Activated CD4-positive, alpha-beta T cell treated with anti-CD3 and anti-CD28 coated beads, Interleukin-2, amount 50 U/mL, for 1 hour (primary cell): ENCODE results near the gene TDRKH.

Experiments
- DNase-seq: peaks from one replicate; pipeline ENCODE4 v3.0.0-alpha.2; 2020

Gene TDRKH

GRCh38 chr1:151820940-151821339 lies 30.6 kb upstream of the TDRKH start:
- no peak for DNase-seq

DNA sequence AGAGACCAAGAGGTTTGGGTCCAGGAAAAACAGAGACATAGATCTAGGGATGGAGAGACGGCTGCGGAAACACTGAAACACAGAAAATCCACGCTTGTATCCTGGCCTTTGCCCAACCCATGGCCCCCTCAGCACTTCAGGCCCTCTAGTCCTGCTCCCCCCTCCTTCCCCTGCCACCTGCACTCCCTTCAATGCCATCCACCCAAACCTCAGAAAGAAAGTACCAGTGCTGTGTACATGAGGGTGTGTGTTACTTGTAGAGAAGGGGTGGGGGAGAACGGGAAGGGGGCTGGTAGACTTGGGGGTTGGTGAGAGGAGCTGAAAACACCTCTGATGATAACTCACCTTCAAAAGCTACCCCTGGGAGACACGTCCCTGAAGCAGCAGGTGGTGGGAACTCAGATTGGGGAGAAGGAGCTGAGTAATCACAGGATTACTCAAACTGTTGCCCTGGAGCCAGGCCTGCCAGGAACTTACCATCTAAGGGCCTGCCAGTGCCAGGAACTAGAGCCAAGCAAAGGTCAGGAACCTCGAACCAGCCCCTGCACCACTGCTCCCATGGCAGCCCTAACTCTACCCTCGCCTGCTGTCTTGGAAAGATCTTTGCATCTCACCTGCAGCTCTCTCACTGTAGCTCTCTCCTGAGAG lies 29.8 kb upstream of the TDRKH start:
- no peak for DNase-seq

DNA sequence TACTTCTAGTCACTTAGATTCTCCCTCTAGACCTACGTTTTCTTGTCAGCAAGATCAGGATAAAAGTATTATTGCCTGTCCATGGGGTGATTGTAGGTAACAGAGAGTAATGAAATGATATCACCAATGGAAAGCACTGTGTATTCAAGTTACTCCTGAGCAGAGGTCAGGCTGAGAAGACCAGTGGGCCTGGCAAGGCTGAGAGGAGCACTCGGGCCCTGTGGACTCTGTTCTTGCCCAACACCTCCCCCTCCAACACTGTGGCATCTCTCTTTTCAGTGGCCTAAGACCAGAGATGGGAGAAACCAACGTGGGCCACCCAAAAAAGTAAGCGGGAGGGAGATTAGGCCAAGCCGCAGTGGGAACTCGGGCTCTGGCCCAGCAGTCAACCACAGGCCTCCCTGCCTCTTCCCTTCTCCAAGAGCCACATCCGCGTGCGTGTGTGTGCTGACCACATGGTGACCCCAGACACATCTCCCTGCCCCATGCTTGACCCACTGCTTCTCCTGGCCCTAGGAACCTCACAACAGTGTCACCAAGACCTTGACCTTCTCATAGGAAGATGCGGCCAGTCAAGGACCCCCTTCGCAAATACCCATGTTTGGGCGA lies 29.0 kb upstream of the TDRKH start:
- no peak for DNase-seq

DNA sequence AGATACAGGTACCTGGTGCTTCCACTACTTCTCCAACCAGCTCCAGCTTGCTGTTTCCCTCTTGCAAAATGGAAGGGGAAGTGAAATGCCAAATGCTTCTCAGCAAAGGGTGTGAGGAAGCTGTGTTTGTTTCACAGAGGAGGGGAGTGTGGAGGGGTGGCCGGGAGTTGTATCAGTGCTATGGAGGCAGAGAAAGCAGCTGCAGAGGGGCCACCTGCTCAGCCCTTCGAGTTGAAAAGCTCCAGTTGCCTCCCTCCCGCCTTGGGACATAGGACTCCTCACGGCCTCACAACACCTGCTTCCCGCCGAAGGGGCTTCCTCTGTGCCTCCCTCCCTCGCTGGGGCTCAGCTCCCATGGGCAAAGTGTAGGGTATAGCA lies 27.0 kb upstream of the TDRKH start:
- DNase-seq = no peak

GRCh38 chr1:151816548-151817352 lies 26.4 kb upstream of the TDRKH start:
- DNase-seq = no peak

DNA sequence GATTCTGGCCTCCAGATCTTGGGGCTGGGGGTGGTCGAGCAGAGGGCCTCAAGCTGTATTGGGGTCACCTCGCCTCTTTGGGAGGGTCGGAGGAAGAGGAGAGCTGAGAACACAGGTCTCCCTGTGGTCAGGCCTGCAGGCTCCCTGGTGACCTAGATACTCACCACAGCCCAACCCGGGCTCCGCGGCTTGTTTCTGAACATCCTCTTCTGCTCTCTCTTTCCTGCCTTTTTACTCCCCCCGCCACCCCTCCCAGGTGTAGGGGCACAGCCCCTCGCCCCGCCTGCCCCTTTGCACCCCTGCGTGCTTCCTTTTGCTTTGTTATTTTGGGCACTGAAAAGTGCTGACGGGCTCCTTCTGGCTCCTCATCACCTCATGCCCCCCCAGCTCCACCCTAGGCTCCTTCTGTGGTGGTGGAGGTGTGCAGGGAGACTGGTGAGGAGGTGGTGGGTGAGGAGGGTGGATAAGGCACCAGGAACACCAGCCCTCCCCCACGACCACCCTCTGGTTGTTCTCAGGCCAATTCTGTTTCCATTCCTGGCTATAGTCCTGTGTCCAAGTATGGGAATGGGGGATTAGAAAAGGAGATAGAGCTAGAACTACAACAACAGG lies 25.5 kb upstream of the TDRKH start:
- DNase-seq = no peak

GRCh38 chr1:151814971-151815545 lies 24.8 kb upstream of the TDRKH start:
- no peak for DNase-seq

DNA sequence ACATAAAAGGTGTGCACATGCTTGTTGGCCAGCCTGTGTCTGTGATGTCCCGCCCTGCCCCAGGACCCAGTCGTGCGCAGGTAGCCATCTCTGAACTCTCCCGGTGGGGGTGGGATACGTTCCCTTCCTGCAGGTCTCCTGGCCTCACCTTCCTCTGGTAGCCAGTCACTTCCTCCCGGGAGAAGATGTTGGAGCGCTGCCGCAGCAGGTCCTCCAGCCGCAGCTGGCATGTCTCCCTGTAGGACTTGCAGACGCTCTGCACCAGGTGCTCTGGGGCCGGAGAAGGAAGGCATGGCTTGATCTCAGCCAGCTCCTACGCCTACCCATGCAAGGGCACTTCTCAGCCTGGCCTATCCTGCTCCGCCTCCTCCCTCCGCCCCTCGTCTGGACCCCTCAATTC lies 24.1 kb upstream of the TDRKH start:
- DNase-seq = no peak

DNA sequence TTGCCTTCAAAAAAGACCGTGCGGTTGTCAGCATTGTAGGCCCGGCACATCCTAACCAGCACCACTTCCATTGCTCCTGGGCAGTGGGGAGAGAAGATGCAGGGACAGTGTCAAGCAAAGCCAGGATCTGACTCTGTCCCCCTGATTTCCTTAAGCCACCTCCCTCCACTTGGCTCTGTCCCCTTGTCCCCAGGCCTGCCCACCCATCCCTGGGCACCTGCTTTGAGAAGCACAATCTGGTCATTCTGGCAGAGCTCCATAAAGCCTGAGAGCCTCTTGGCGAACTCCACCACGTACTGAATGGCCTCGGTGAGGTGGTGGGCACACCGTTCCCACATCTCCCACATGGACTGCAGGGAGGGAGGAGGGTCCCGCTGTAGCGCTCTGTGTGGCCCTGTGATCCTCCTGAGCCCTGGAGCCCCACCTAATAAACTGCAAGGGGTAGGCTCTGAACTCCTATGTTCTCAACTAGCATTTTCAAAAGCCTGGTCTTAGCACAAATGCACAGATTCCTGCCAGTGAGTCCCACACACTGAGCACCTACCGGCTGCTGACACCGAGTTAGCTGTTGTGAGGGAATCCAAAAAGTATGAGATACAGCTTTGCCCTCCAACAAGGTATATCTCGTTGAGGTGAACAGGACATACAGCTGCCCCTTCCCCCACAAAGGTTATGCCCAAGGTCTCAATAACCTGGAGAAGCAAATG lies 23.1 kb upstream of the TDRKH start:
- no peak for DNase-seq

- no peak for DNase-seq
Measured at GRCh38 chr1:151811181-151811580, 20.9 kb upstream of the TDRKH start.

DNA sequence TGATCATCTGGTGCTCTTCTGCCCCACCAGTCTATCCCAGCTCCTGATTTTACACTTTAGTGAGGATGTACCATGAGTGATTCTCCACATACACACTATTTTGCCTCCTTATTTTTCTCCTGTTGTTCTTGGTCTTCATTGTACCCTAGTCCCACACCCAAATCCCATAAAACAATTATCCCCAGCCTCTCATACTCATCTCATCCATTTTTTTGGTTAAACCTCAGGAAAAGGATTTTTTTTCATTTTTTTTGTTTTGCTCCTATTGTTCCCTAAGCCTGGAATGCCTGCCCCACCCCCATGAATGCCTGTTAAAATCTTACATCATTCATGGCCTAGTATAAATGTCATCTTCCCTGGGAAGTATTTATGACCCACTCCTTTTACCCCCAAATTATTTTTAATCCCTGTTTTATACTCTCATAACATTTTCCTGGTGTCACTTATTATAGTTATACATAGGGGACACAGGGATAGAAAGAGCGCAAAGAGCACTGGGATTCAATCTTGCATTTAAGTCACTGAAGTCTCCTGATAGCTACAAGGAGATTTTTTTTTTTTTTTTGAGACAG lies 19.8 kb upstream of the TDRKH start:
- DNase-seq = no peak

DNA sequence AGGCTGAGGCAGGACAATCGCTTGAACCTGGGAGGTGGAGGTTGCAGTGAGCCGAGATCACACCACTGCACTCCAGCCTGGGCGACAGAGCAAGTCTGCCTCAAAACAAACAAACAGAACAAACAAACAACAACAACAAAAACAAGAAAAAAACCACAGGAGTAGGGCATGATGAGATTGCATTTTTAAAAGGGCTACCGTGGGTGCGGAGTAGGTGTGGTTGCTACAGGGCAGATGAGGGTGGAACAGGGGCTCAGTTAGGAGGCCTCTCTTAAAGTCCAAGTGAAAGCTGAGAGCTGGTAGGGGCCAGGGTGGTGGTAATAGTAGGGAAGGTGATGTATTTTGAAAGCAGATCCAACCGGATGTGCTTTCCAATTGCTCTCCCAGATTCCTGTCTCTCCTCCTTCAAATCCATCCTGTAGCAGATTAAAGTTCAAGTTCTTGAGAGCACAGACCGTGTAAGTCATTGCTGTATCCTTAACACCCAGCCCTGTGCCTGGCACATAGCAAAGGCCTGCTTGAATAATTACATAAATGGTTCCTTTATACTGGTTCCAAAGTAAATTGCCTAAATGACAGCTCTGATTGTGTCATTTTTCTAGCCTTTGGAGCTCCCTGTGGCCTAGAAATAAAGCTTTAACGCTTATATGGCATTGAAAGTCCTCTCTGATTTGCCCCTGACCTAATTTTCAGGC lies 19.1 kb upstream of the TDRKH start:
- no peak for DNase-seq

- DNase-seq = no peak
Measured at GRCh38 chr1:151807766-151808165, 17.5 kb upstream of the TDRKH start.

DNA sequence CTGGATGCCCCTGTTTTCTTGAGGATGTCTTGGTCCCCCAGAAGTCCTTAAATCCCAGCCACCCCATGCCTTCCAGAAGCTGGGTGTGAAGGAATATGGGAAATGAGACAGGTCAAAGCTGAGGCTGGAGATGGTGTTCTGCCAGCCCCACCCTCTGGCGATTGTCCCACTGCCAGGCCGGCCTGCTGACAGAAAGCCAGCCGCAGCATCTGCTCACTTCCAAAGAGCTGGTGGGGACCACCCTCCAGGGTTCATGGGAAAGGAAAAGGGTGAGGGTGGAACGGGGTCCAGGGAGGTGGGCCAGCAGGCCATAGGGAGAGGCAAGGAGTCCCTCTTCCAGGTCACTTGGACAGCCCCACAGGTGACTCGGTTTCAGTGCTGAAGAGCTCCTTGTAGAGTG lies 16.8 kb upstream of the TDRKH start:
- no peak for DNase-seq

DNA sequence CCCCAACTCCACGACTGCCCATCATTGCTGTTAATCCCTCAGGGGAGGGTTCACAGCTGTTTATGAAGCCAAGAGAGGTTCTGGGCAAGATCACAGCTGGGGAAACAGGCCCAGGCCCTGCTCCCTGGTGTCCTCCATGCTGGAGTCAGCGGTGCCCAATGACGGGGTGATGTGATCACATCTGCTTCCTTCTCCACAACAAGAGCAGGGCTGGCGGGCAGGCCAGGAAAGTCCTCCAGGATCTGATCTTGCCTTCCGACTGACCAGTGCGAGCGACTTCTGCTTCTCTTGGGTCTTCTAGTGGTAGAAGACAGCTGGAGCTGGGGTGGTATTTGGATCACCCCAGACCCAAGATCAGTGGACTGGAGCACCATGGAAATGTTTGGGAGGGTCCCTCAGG lies 15.9 kb upstream of the TDRKH start:
- DNase-seq = no peak

- DNase-seq = no peak
Measured at GRCh38 chr1:151805066-151805820, 14.9 kb upstream of the TDRKH start, which contains the start of gene LINGO4. Gene LINGO4, minus strand, starts transcription at chr1:151805419. Its CDS starts 2,715 bp downstream, at chr1:151802704.

DNA sequence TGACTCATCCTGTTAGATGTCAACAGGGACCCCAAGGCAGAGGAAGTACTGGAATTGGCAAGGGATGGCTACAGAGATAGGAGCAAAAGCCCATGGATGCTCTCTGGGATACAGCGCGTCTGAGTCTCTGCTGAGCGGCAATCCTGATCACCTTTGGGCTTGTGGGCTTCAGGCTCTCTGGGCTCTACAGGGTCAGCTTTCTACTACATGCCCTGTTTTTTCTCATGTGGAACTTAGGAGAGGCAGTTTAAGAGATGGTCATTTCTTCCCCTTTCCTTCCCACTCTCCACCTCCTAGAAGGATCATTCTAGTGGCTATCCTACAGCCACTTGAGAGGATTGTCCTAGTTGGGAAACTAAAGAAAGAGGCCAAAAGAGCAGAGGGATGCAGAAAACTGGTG lies 13.6 kb upstream of the TDRKH start:
- no peak for DNase-seq

- DNase-seq = no peak
Measured at GRCh38 chr1:151803164-151803563, 12.9 kb upstream of the TDRKH start.

DNA sequence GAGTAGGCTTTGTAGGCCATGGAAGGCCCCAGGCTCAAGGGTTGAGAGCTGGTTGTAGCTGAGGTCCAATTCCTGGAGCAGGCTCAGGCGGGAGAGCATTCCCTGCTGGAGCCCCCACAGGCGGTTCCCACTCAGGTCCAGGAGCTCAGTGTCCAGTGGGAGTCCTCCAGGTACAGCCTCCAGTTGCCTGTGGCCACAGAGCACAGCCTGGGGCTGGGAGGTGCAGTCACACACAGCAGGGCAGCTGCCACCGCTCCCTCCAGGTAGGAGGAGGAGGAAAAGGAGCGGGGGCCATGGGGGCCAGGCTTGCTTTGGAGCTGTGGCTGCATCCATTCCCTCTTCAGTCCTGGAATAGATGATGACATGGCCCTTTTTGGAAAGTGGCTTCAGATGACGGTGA lies 12.1 kb upstream of the TDRKH start:
- DNase-seq = no peak

- no peak for DNase-seq
Measured at GRCh38 chr1:151801846-151802245, 11.5 kb upstream of the TDRKH start.

DNA sequence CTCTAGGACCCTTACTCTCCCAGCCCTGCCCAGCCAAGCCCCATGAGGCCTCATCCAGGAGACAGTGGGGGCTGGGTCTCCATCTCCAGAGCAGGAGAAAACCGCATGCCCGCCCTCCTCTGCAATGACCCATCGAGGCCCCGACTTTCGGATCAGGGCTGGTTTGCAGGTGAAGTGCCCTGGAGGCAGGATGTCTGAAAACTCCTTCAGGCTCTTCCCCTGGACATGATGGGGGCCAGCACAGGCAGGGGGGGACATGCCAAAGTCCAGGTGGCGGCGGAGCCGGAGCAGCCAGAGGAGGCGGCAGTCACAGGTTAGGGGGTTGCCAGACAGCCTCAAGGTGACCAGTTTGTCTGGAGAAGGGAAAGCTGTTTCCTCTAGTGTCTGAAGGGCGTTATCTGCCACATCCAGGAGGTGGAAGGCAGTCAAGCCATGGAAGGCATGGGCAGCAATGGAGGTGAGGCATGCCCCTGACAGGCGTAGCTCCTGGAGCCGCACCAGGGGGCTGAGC lies 11.1 kb upstream of the TDRKH start:
- no peak for DNase-seq
